SU-DHL-6 (cell line): ENCODE data around the gene KRT9.

Experiments
- EZH2phosphoT487 ChIP-seq: fragments of 200-600 bp; sonication (generic), shearing (Covaris generic); conservative IDR thresholded peaks from 2 replicates; pipeline ENCODE4 v1.6.1; 2018; ENCODE audit warnings: mild to moderate bottlenecking, antibody characterized with exemption, low read length, moderate library complexity, mixed read lengths
- TF ChIP-seq, protein P1 (sequence below): fragments of 200-600 bp; sonication (generic); IDR thresholded peaks from one replicate; pipeline ENCODE4 v1.5.1; 2017; ENCODE audit warnings: antibody characterized with exemption, mild to moderate bottlenecking, low read length, moderate library complexity; ENCODE audit not compliant: insufficient read depth, poor library complexity, severe bottlenecking

DNA sequence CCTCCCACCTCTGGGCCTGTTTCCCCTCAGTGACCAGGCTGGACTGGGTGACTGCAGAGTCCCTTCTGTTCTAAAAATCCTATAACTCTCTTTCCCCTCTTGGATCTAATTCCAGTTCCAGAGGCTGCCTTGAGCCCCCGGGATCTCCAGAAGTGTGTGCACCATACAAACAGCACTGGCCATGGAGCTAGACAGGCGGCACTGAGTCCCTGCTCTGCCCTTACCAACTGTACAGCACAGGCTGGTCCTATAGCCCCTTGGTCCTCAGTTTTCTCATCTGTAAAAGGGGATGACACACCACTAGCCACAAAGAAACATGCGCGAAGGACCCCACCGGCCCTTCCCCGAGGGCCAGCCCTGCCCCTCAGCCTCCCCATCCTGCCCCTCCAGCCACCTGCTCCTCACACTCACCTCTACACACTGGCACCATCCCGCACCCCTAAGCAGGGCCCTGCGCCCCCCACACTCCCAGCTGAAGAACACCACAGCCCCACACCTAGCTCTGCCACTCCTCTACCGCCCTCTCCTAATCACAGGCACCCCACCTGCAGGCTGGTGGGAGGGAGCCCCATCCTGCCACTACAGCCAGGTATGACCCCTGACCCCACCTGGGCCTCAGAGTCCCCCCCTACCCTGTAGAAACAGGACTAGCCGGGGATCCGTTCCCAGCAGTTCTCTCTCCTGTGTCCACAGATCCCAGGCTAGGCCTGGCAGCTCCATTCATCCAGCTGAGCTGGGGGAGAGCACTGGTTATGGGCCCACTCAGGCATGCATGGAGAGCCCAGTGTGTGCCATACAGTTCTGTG lies 41.6 kb upstream of the KRT9 start:
- TF ChIP-seq, protein P1, sequence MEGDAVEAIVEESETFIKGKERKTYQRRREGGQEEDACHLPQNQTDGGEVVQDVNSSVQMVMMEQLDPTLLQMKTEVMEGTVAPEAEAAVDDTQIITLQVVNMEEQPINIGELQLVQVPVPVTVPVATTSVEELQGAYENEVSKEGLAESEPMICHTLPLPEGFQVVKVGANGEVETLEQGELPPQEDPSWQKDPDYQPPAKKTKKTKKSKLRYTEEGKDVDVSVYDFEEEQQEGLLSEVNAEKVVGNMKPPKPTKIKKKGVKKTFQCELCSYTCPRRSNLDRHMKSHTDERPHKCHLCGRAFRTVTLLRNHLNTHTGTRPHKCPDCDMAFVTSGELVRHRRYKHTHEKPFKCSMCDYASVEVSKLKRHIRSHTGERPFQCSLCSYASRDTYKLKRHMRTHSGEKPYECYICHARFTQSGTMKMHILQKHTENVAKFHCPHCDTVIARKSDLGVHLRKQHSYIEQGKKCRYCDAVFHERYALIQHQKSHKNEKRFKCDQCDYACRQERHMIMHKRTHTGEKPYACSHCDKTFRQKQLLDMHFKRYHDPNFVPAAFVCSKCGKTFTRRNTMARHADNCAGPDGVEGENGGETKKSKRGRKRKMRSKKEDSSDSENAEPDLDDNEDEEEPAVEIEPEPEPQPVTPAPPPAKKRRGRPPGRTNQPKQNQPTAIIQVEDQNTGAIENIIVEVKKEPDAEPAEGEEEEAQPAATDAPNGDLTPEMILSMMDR, result no peak
- TF ChIP-seq EZH2phosphoT487, result no peak
